ENCODE results near the gene SELENOW.

GRCh38 chr19:47760632-47760999, 17.9 kb upstream of the SELENOW start:
- TF ChIP-seq SP1 (IDR thresholded peaks at IDR 0.05) (no peak), FOXM1 (IDR thresholded peaks at IDR 0.05; ENCODE audit: borderline replicate concordance) (no peak), FOXK2 (IDR thresholded peaks at IDR 0.05) (no peak), HDGF (IDR thresholded peaks at IDR 0.05; ENCODE audit: borderline replicate concordance) (no peak), LEF1 (IDR thresholded peaks at IDR 0.05; ENCODE audit: borderline replicate concordance) (no peak), BHLHE40 (IDR thresholded peaks at IDR 0.05; ENCODE audit: borderline replicate concordance) (no peak), NFRKB (IDR thresholded peaks at IDR 0.05) (no peak), CTBP1 (IDR thresholded peaks at IDR 0.05; ENCODE audit: borderline replicate concordance) (no peak), ELF4 (IDR thresholded peaks at IDR 0.05) (no peak), FOXA1 (IDR thresholded peaks at IDR 0.05) (no peak), L3MBTL2 (conservative IDR thresholded peaks at IDR 0.05) (no peak), ZNF384 (IDR thresholded peaks at IDR 0.05) (no peak), TARDBP (IDR thresholded peaks at IDR 0.05) (no peak), SUZ12 (IDR thresholded peaks at IDR 0.05) (no peak)

Data from HEK293T (cell line).